Measurements from ENCODE around the gene OR13C8.
"Not testable (repeated sequence)": the region's sequence is repeated elsewhere in the genome, so short reads cannot be mapped to it uniquely, and the experiment has no call there.

OR13C8 gene, protein sequence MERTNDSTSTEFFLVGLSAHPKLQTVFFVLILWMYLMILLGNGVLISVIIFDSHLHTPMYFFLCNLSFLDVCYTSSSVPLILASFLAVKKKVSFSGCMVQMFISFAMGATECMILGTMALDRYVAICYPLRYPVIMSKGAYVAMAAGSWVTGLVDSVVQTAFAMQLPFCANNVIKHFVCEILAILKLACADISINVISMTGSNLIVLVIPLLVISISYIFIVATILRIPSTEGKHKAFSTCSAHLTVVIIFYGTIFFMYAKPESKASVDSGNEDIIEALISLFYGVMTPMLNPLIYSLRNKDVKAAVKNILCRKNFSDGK

DNA sequence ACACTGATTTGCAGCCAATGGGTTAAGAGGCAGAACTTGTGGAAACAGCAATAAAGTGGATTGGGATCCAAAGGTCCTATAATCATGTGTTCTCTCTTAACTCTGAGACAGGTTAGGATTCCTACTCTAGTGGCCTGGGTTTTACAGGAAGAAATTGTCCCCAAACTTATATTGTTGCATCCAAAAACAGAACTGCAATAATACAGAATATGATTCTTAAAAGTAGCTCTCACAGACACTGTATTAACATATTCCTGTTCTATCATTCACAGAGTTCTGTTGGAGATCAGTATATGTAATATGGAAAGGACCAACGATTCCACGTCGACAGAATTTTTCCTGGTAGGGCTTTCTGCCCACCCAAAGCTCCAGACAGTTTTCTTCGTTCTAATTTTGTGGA is at the start of gene OR13C8:
TSS of gene OR13C8 (plus strand) at position 301 of the 400 bp plus-strand sequence. CDS start at position 301, 0 bp downstream.
- Histone ChIP-seq H3K36me3 (ENCODE audit: control insufficient read depth, insufficient read depth, low read length) (no peaks in the 10 kb centered on the region), H3K27ac (ENCODE audit: low read depth, low read length) (no peak within 1 kb of the TSS), H3K4me1 (ENCODE audit: control insufficient read depth, insufficient read depth, low read length) (no peaks in the 10 kb centered on the region), H3K27me3 (ENCODE audit: control insufficient read depth, insufficient read depth, low read length) (no peaks in the 10 kb centered on the region), H3K9ac (ENCODE audit: low read length) (no peak within 1 kb of the TSS), H3K4me3 (ENCODE audit: low read length) (no peak within 1 kb of the TSS)

DNA sequence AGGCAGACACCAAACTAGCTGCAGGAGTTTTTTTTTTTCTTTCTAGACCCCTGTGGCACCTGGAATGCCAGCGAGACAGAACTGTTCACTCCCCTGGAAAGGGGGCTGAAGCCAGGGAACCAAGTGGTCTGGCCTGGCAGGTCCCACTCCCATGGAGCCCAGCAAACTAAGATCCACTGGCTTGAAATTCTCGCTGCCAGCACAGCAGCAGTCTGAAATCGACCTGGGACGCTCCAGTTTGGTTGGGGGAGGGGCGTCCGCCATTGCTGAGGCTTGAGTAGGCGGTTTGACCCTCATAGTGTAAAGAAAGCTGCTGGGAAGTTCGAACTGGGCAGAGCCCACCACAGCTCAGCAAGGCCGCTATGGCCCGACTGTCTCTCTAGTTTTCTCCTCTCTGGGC is 48.7 kb upstream of the OR13C8 start:
- not testable (repeated sequence) for H3K4me3 ChIP-seq (ENCODE audit: low read length); H3K36me3 ChIP-seq (ENCODE audit: control insufficient read depth, insufficient read depth, low read length); H3K4me1 ChIP-seq (ENCODE audit: control insufficient read depth, insufficient read depth, low read length); H3K9ac ChIP-seq (ENCODE audit: low read length); H3K27ac ChIP-seq (ENCODE audit: low read depth, low read length); H3K27me3 ChIP-seq (ENCODE audit: control insufficient read depth, insufficient read depth, low read length)

DNA sequence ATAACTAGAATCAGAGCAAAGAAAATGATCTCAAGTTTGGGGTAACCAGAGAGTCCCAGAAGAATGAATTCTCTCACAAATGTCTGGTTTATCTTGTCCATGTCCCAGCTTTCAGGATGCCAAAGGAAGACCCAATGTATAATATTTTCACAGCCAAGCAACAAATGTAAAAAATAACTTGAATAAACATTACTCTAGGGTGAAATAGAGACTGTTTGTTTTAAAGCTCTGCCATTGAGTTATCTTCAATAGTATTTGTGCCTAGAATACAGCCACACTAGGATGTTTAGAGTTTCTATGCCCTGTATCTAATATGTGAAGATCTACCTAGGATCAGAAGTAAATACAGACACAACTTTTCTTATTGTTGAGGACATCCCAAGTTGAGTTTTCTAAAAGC is 41.9 kb upstream of the OR13C8 start, which contains the start of gene OR13C4:
TSS of gene OR13C4 (minus strand) at position 101 of the 400 bp plus-strand sequence. CDS start at position 101, 0 bp downstream.
- Histone ChIP-seq H3K27me3 (ENCODE audit: control insufficient read depth, insufficient read depth, low read length) (no peaks in the 10 kb centered on the region), H3K4me1 (ENCODE audit: control insufficient read depth, insufficient read depth, low read length) (no peaks in the 10 kb centered on the region), H3K9ac (ENCODE audit: low read length) (no peak within 1 kb of the TSS), H3K27ac (ENCODE audit: low read depth, low read length) (no peak within 1 kb of the TSS), H3K36me3 (ENCODE audit: control insufficient read depth, insufficient read depth, low read length) (no peaks in the 10 kb centered on the region), H3K4me3 (ENCODE audit: low read length) (no peak within 1 kb of the TSS)

DNA sequence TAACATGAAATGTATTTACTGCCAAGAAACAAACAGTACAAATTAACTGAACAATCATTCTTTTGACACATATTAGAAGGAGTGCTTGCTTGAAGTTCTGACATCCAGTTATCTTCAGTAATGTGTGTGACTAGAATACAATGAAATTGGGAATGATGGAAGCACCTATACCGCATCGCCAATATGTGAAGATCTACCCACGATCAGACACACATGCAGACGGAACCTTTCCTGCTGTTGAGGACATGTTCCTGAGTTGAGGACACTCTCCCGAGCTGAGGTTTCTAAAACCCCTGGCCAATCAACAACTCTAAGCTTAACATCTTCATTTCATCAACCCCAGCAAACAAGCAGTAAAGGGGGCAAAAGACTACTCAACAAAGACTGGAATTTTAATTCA is 32.2 kb upstream of the OR13C8 start, which contains the start of gene OR13C3:
TSS of gene OR13C3 (minus strand) at position 101 of the 400 bp plus-strand sequence. CDS start 133 bp downstream, outside the sequence.
- Histone ChIP-seq H3K4me1 (ENCODE audit: control insufficient read depth, insufficient read depth, low read length) (no peaks in the 10 kb centered on the region), H3K9ac (ENCODE audit: low read length) (no peak within 1 kb of the TSS), H3K4me3 (ENCODE audit: low read length) (no peak within 1 kb of the TSS), H3K27ac (ENCODE audit: low read depth, low read length) (no peak within 1 kb of the TSS), H3K27me3 (ENCODE audit: control insufficient read depth, insufficient read depth, low read length) (no peaks in the 10 kb centered on the region), H3K36me3 (ENCODE audit: control insufficient read depth, insufficient read depth, low read length) (no peaks in the 10 kb centered on the region)

DNA sequence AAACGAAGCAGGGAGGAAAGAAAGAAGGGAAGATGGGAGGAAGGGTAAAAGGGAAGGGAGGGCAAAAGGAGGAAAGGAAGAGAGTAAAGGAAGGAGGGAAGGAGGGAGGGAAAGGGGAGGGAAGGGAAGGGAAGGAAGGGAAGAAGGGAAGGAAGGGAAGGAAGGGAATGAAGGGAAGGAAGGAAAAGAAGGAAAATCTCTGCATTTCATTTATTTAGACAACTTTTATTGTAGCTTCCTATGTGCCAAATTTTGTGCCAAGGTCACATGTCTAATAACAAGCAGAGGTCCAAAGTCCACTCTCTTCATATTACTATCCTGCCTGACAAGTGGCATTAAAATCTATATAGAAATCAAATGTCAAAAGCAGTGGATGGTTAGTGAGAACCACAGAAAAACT is 29.7 kb upstream of the OR13C8 start:
- no peaks in the 10 kb centered on the region for H3K4me1 ChIP-seq (ENCODE audit: control insufficient read depth, insufficient read depth, low read length)
- no peak overlapping the region for H3K9ac ChIP-seq (ENCODE audit: low read length)
- H3K27me3 ChIP-seq (ENCODE audit: control insufficient read depth, insufficient read depth, low read length) = no peaks in the 10 kb centered on the region
- H3K36me3 ChIP-seq (ENCODE audit: control insufficient read depth, insufficient read depth, low read length) = no peaks in the 10 kb centered on the region
- no peak overlapping the region for H3K4me3 ChIP-seq (ENCODE audit: low read length)
- H3K27ac ChIP-seq (ENCODE audit: low read depth, low read length) = no peak overlapping the region

DNA sequence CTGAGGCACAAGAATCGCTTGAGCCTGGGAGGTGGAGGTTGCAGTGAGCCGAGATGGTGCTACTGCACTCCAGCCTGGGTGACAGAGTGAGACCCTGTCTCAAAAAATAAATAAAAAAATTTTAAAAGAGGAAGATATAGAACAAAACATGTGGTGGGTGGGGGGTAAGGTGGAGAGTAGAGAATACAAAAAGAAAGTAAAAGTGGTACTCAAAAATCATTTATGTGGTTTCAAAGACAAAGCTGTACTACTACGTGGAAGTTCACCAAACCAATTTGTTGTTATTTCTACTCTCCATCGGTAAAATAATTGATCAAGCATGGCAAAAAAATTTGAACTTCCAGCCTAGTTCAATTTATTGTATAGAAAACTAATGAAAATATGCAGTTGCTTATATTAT is 24.3 kb upstream of the OR13C8 start:
- Histone ChIP-seq H3K4me1 (ENCODE audit: control insufficient read depth, insufficient read depth, low read length) (no peaks in the 10 kb centered on the region), H3K4me3 (ENCODE audit: low read length) (no peak overlapping the region), H3K36me3 (ENCODE audit: control insufficient read depth, insufficient read depth, low read length) (no peaks in the 10 kb centered on the region)

DNA sequence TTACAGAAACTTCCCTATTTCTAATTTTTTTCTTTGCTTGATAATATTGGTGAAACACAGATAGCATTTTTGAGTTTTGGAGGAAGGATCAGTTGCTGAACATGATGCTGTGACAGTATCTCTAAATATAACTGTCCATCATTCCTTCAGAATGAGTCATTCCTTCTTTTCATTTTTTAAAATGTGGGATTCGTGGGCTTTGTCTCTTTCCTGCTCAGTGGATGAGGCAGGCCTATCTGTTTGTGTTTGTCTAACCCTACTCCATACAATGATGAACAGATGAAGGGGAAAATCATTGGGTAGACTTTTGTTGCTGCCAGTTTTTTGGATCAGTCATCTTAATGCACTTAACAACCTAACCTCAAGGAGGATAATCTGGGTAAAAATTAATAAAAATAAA is 15.7 kb upstream of the OR13C8 start:
- Histone ChIP-seq H3K4me3 (ENCODE audit: low read length) (no peak overlapping the region), H3K27me3 (ENCODE audit: control insufficient read depth, insufficient read depth, low read length) (no peaks in the 10 kb centered on the region), H3K36me3 (ENCODE audit: control insufficient read depth, insufficient read depth, low read length) (no peaks in the 10 kb centered on the region), H3K9ac (ENCODE audit: low read length) (no peak overlapping the region), H3K27ac (ENCODE audit: low read depth, low read length) (no peak overlapping the region), H3K4me1 (ENCODE audit: control insufficient read depth, insufficient read depth, low read length) (no peaks in the 10 kb centered on the region)

More for the DNA sequence above, 24.3 kb upstream of the OR13C8 start:
- Histone ChIP-seq H3K27me3 (ENCODE audit: control insufficient read depth, insufficient read depth, low read length) (no peaks in the 10 kb centered on the region), H3K27ac (ENCODE audit: low read depth, low read length) (no peak overlapping the region), H3K9ac (ENCODE audit: low read length) (no peak overlapping the region)

DNA sequence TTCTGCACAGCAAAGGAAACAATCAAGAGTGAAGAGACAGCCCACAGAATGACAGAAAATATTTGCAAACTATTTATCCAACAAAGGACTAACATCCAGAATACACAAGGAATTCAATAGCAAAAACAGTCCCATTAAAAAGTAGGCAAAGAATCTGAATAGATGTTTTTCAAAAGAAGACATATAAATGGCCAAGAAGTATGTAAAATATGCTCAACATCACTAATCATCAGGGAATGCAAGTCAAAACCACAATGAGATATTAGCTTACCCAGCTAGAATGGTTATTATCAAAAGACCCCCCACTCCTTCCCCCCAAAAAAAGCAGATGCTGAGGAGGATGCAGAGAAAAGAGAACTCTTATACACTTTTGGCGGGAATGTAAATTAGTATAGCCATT is 13.4 kb upstream of the OR13C8 start:
- Histone ChIP-seq H3K4me3 (ENCODE audit: low read length) (no peak overlapping the region), H3K9ac (ENCODE audit: low read length) (no peak overlapping the region), H3K27ac (ENCODE audit: low read depth, low read length) (no peak overlapping the region), H3K27me3 (ENCODE audit: control insufficient read depth, insufficient read depth, low read length) (no peaks in the 10 kb centered on the region), H3K36me3 (ENCODE audit: control insufficient read depth, insufficient read depth, low read length) (no peaks in the 10 kb centered on the region), H3K4me1 (ENCODE audit: control insufficient read depth, insufficient read depth, low read length) (no peaks in the 10 kb centered on the region)

DNA sequence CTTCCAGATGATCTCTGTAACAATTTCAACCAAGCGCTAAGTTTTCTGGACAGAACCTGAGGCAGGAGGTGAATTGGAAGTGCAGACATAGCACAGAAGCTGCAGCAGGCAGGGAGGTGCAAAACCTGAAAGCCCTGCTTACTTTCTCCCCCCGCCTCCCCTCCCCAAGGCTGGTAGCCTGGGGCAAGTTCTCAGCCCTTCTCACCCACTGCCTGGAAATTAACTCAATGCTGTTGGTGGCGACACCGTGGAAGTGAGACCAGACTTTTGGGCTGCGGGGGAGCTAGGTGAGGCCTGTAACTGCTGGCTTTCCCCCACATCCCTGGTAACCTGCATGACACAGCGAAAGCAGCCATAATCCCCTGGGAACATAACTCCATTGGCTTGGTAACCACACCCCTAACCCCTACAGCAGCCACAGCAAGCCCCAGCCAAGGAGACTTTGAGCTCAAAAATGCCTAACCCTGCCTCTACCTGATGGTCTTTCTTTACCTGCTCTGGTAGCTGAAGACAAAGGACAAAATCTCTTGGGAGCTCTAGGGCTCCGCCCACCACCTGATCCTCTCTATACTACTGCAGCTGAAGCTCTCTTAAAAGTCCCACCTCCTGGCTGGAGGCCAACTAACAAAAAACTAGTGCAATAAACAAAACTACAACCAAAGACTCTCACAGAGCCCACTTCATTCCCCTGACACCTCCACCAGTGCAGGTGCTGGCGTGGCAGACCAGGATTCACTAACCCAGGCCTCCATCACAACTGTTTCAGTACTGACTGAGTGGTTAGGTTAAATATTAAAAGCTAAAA is 11.9 kb upstream of the OR13C8 start:
- Histone ChIP-seq H3K27ac (ENCODE audit: low read depth, low read length) (no peak overlapping the region), H3K4me1 (ENCODE audit: control insufficient read depth, insufficient read depth, low read length) (no peaks in the 10 kb centered on the region), H3K9ac (ENCODE audit: low read length) (no peak overlapping the region), H3K4me3 (ENCODE audit: low read length) (no peak overlapping the region), H3K27me3 (ENCODE audit: control insufficient read depth, insufficient read depth, low read length) (no peaks in the 10 kb centered on the region), H3K36me3 (ENCODE audit: control insufficient read depth, insufficient read depth, low read length) (no peaks in the 10 kb centered on the region)

DNA sequence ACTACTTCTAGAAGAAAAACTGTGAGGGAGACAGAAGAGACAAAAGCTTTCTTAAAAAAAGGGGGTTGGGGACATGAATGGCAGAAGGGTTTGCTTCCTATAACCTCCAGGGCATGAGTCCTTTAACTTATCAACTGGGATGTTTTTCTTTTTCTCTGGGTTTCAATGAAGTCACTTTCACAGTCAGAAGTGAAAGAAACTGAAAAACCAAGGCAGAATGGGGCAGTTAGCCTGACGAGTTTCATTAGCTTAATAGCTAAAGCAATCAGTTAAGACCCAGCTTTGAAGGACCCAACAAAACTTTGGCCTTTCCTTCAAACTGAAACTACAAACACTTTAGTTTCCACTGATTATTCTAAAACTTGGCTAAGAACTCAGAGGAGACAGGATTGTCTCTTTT is 4.6 kb upstream of the OR13C8 start:
- no peaks in the 10 kb centered on the region for H3K27me3 ChIP-seq (ENCODE audit: control insufficient read depth, insufficient read depth, low read length)
- no peaks in the 10 kb centered on the region for H3K36me3 ChIP-seq (ENCODE audit: control insufficient read depth, insufficient read depth, low read length)
- H3K4me3 ChIP-seq (ENCODE audit: low read length) = no peak overlapping the region
- H3K4me1 ChIP-seq (ENCODE audit: control insufficient read depth, insufficient read depth, low read length) = no peaks in the 10 kb centered on the region
- H3K27ac ChIP-seq (ENCODE audit: low read depth, low read length) = no peak overlapping the region
- no peak overlapping the region for H3K9ac ChIP-seq (ENCODE audit: low read length)

DNA sequence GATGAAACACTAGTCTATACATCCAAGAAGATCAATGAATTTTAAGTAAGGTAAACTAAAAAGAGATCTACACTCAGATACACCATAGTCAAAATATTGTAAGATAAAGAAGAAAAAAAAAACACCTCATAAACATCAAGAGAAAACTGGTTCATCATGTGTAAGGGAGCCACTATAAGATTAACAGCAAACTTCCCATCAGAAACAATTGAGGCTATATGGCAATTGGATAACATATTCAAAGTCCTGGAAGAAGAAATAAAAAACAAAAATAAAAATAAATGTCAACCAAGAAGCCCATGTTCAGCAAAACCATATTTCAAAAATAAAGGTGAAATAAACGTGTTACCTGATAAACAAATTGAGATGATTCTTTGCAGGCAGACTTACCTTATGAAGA is 3.6 kb downstream of the OR13C8 start:
- H3K4me3 ChIP-seq (ENCODE audit: low read length) = no peak overlapping the region
- no peaks in the 10 kb centered on the region for H3K4me1 ChIP-seq (ENCODE audit: control insufficient read depth, insufficient read depth, low read length)
- H3K27me3 ChIP-seq (ENCODE audit: control insufficient read depth, insufficient read depth, low read length) = no peaks in the 10 kb centered on the region
- no peak overlapping the region for H3K9ac ChIP-seq (ENCODE audit: low read length)
- no peaks in the 10 kb centered on the region for H3K36me3 ChIP-seq (ENCODE audit: control insufficient read depth, insufficient read depth, low read length)
- no peak overlapping the region for H3K27ac ChIP-seq (ENCODE audit: low read depth, low read length)

DNA sequence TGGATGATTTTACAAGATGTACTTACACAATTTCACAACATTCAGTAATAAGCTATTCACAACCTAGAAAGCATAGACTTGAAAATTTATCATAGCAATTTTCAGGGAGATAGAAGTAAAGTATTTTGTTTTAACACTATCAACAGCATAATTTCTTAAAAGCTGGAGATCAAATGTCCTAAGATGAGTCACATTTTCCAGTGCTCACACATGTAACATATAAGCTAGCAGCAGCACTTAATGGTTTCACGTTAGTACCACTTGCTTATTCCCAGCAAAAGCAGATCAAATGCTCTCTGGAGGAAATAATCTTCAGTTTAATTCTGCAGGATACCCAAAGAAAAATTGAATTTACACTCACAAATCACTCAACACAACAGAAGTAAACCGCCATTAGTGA is 6.5 kb downstream of the OR13C8 start:
- H3K4me1 ChIP-seq (ENCODE audit: control insufficient read depth, insufficient read depth, low read length) = no peaks in the 10 kb centered on the region
- no peaks in the 10 kb centered on the region for H3K27me3 ChIP-seq (ENCODE audit: control insufficient read depth, insufficient read depth, low read length)
- H3K36me3 ChIP-seq (ENCODE audit: control insufficient read depth, insufficient read depth, low read length) = no peaks in the 10 kb centered on the region
- H3K9ac ChIP-seq (ENCODE audit: low read length) = no peak overlapping the region
- H3K27ac ChIP-seq (ENCODE audit: low read depth, low read length) = no peak overlapping the region
- no peak overlapping the region for H3K4me3 ChIP-seq (ENCODE audit: low read length)

Data from rectal smooth muscle tissue (tissue), 1 donor.